HUDEP-2 (cell line): ENCODE results near the gene PLAC9.

Source experiments
- DNase-seq, 76 experiments: peaks; one replicate each; lab custom pipeline; 2025; ENCODE audit not compliant: unreplicated experiment in 76 of 76; lab: John Stamatoyannopoulos, UW

PLAC9 gene

GRCh38 chr10:80159166-80159873 lies 26.8 kb downstream of the PLAC9 start:
- DNase-seq = no peak

GRCh38 chr10:80160361-80161320 lies 28.1 kb downstream of the PLAC9 start:
- no peak for DNase-seq

- peak in 3 of 76 experiments; percentile 3 to 13 (median 9) for DNase-seq
Measured at GRCh38 chr10:80161321-80162083, 29.0 kb downstream of the PLAC9 start.

- DNase-seq = peak in 22 of 76 experiments; percentile 1 to 43 (median 15)
Measured at GRCh38 chr10:80163741-80164341, 31.3 kb downstream of the PLAC9 start.

- no peak for DNase-seq
Measured at GRCh38 chr10:80164596-80164995, 32.1 kb downstream of the PLAC9 start.

GRCh38 chr10:80165173-80165572 lies 32.6 kb downstream of the PLAC9 start:
- DNase-seq = no peak

GRCh38 chr10:80166581-80167470 lies 34.3 kb downstream of the PLAC9 start:
- DNase-seq = no peak

GRCh38 chr10:80167471-80168161 lies 35.1 kb downstream of the PLAC9 start:
- DNase-seq = no peak

- no peak for DNase-seq
Measured at GRCh38 chr10:80168162-80168511, 35.6 kb downstream of the PLAC9 start.

GRCh38 chr10:80168679-80169380 lies 36.3 kb downstream of the PLAC9 start:
- DNase-seq = peak in 23 of 76 experiments; percentile 4 to 42 (median 18)

- DNase-seq = no peak
Measured at GRCh38 chr10:80170026-80170425, 37.5 kb downstream of the PLAC9 start.

GRCh38 chr10:80170641-80171040 lies 38.1 kb downstream of the PLAC9 start:
- no peak for DNase-seq

GRCh38 chr10:80171248-80171660 lies 38.7 kb downstream of the PLAC9 start:
- no peak for DNase-seq

GRCh38 chr10:80172896-80173295 lies 40.4 kb downstream of the PLAC9 start:
- peak in 12 of 76 experiments; percentile 5 to 44 (median 16) for DNase-seq

GRCh38 chr10:80173466-80173865 lies 40.9 kb downstream of the PLAC9 start:
- DNase-seq = no peak

- DNase-seq = no peak
Measured at GRCh38 chr10:80174641-80175395, 42.3 kb downstream of the PLAC9 start.

- no peak for DNase-seq
Measured at GRCh38 chr10:80176526-80176925, 44.0 kb downstream of the PLAC9 start.
